HG03378 (cell line): ENCODE data around the gene THUMPD2.
"Not testable (repeated sequence)": the region's sequence is repeated elsewhere in the genome, so short reads cannot be mapped to it uniquely, and the experiment has no call there.

Experiments used
- ATAC-seq: cut with Tn5 transposase; IDR thresholded peaks from one replicate; pipeline ENCODE4 v1.9.1; 2021; ENCODE audit warnings: mild to moderate bottlenecking, moderate library complexity; ENCODE audit not compliant: unreplicated experiment

Gene THUMPD2

GRCh38 chr2:39778775-39779340, at the start of gene THUMPD2:
Gene THUMPD2, minus strand, starts transcription at chr2:39779258. Its CDS starts 19 bp downstream, at chr2:39779239.
- ATAC-seq, result peak; percentile 56

GRCh38 chr2:39821871-39822270, 42.8 kb upstream of the THUMPD2 start:
- no peak for ATAC-seq

- ATAC-seq, result no peak
Measured at GRCh38 chr2:39816845-39817244, 37.8 kb upstream of the THUMPD2 start.

GRCh38 chr2:39816428-39816827, 37.4 kb upstream of the THUMPD2 start:
- ATAC-seq, result no peak

GRCh38 chr2:39805936-39806608, 27.0 kb upstream of the THUMPD2 start:
- no peak for ATAC-seq

- no peak for ATAC-seq
Measured at GRCh38 chr2:39803839-39804238, 24.8 kb upstream of the THUMPD2 start.

- ATAC-seq, result no peak
Measured at GRCh38 chr2:39800752-39801151, 21.7 kb upstream of the THUMPD2 start.

GRCh38 chr2:39796134-39796533, 17.1 kb upstream of the THUMPD2 start:
- no peak for ATAC-seq

- not testable (repeated sequence) for ATAC-seq
Measured at GRCh38 chr2:39790216-39790818, 11.3 kb upstream of the THUMPD2 start.

GRCh38 chr2:39787950-39788349, 8.9 kb upstream of the THUMPD2 start:
- no peak for ATAC-seq

- no peak for ATAC-seq
Measured at GRCh38 chr2:39786761-39787522, 7.9 kb upstream of the THUMPD2 start.

GRCh38 chr2:39782591-39782990, 3.5 kb upstream of the THUMPD2 start:
- no peak for ATAC-seq

GRCh38 chr2:39781697-39782096, 2.6 kb upstream of the THUMPD2 start:
- ATAC-seq, result no peak

GRCh38 chr2:39780825-39781600, 2.0 kb upstream of the THUMPD2 start:
- no peak for ATAC-seq

- ATAC-seq, result no peak
Measured at GRCh38 chr2:39779927-39780326, 869 bp upstream of the THUMPD2 start.

- peak; percentile 5 for ATAC-seq
Measured at GRCh38 chr2:39779341-39779851, 338 bp upstream of the THUMPD2 start.

- no peak for ATAC-seq
Measured at GRCh38 chr2:39778233-39778632, 825 bp downstream of the THUMPD2 start.

- no peak for ATAC-seq
Measured at GRCh38 chr2:39772812-39773152, 6.3 kb downstream of the THUMPD2 start.

GRCh38 chr2:39772086-39772811, 6.8 kb downstream of the THUMPD2 start:
- no peak for ATAC-seq

GRCh38 chr2:39762448-39762847, 16.6 kb downstream of the THUMPD2 start:
- no peak for ATAC-seq
